Measurements from ENCODE around the gene ALK. TPM values are rescaled to one million over a fixed set of nuclear protein-coding genes. Genes with fewer than 3 reads are reported as not detected.

ALK gene
- polyA plus RNA-seq, 1 of the 3 experiments (the other 2 are of a cell fraction): 0.30 TPM

GRCh38 chr2:29931818-29932217 is 10.4 kb upstream of the ALK start:
- H3F3A ChIP-seq (replicated peaks; ENCODE audit: insufficient read depth): no peaks in the 10 kb centered on the region
- TF ChIP-seq MXI1 (IDR thresholded peaks at IDR 0.05; ENCODE audit: low read depth, low read length): no peak
- no peak for TF ChIP-seq TCF12 (IDR thresholded peaks at IDR 0.05)
- TF ChIP-seq USF1 (IDR thresholded peaks at IDR 0.05; ENCODE audit: borderline replicate concordance, low read depth): no peak
- no peak for TF ChIP-seq PBX3 (IDR thresholded peaks at IDR 0.05)
- TF ChIP-seq FOSL2 (IDR thresholded peaks at IDR 0.05; ENCODE audit: borderline replicate concordance, low read depth): no peak
- TF ChIP-seq TAF1 (IDR thresholded peaks at IDR 0.05; ENCODE audit: borderline replicate concordance, low read depth, low read length): no peak
- H3K4me2 ChIP-seq: no peak overlapping the region
- 12% methylated on average over 1 of the region's 1 CpG for WGBS (ENCODE audit: low lambda C conversion rate)
- no peaks in the 10 kb centered on the region for H4K20me1 ChIP-seq (ENCODE audit: insufficient read depth)
- H3K36me3 ChIP-seq (replicated peaks in 1 of 2; ENCODE audit: control insufficient read depth in 1 of 2, insufficient read depth in 2 of 2, low read length in 1 of 2): no peaks in the 10 kb centered on the region
- H2AFZ ChIP-seq (ENCODE audit: low read depth): no peak overlapping the region
- H3K4me3 ChIP-seq (ENCODE audit: low read depth in 2 of 2, low read length in 1 of 2): no peak overlapping the region
- H3K79me2 ChIP-seq (ENCODE audit: insufficient read depth): no peaks in the 10 kb centered on the region
- no peak overlapping the region for H3K27ac ChIP-seq (ENCODE audit: low read depth in 2 of 2, low read length in 1 of 2)
- POLR2A ChIA-PET: no interaction called here
- H3K27me3 ChIP-seq (ENCODE audit: insufficient read depth): 0 out of 2 replicates have a peak, but pooled peaks cover 5% of the 10 kb centered on the region
- H3K4me1 ChIP-seq (ENCODE audit: control insufficient read depth in 1 of 2, insufficient read depth in 2 of 2, low read depth in 1 of 2, low read length in 1 of 2): peaks cover 0 to 2% of the 10 kb centered on the region in 2 experiments; a peak in 1 of 4 replicates
- H3K9me3 ChIP-seq: no peaks in the 10 kb centered on the region
- CTCF ChIA-PET: interaction anchor here (0.6 to 7.8 kb wide), 5 partner anchors 10 to 195 kb away, joined by 3 to 82 read pairs (median 3); partner anchors contain the start of gene ALK
- no peak overlapping the region for H3K9ac ChIP-seq
- no peak for DNase-seq
- no peaks in the 10 kb centered on the region for H3K9me2 ChIP-seq

GRCh38 chr2:29923110-29923721 is 1.8 kb upstream of the ALK start:
- no peak overlapping the region for H3K9ac ChIP-seq
- CTCF ChIA-PET: interaction anchor here (0.5 to 14.9 kb wide), 73 partner anchors 12 to 980 kb away, joined by 3 to 398 read pairs (median 4); partner anchors contain the start of gene YPEL5
- no peak overlapping the region; a peak in 1 of 4 replicates for H3K27ac ChIP-seq (ENCODE audit: low read depth in 2 of 2, low read length in 1 of 2)
- no peak overlapping the region for H2AFZ ChIP-seq (ENCODE audit: low read depth)
- peaks cover 0 to 11% of the 10 kb centered on the region in 2 experiments; a peak in 2 of 4 replicates for H3K4me1 ChIP-seq (ENCODE audit: control insufficient read depth in 1 of 2, insufficient read depth in 2 of 2, low read depth in 1 of 2, low read length in 1 of 2)
- H3K4me3 ChIP-seq (ENCODE audit: low read depth in 2 of 2, low read length in 1 of 2): no peak overlapping the region; a peak in 1 of 4 replicates
- H4K20me1 ChIP-seq (ENCODE audit: insufficient read depth): no peaks in the 10 kb centered on the region
- POLR2A ChIA-PET: interaction anchor here (1.2 to 5.9 kb wide), 2 partner anchors 104 to 193 kb away, joined by 3 to 66 read pairs; no protein-coding TSS in a partner anchor
- no peak overlapping the region for H3K4me2 ChIP-seq
- DNase-seq: peak; percentile 71
- WGBS (ENCODE audit: low lambda C conversion rate): 24% methylated on average over 3 of the region's 3 CpGs
- no peaks in the 10 kb centered on the region for H3K9me2 ChIP-seq
- H3K27me3 ChIP-seq (ENCODE audit: insufficient read depth): peaks cover 38% of the 10 kb centered on the region
- TF ChIP-seq NRF1 (IDR thresholded peaks at IDR 0.05; ENCODE audit: low read depth, low read length): peak; percentile 19; the same call in 1 of the 2 replicates
- no peak for TF ChIP-seq JUND (IDR thresholded peaks at IDR 0.05)
- TF ChIP-seq EP300 (IDR thresholded peaks at IDR 0.05; ENCODE audit: borderline replicate concordance in 1 of 2, low read depth in 1 of 2, low read length in 1 of 2): 0 out of 4 replicates have a peak, but pooled peaks of 1 of the 2 experiments have one; percentile 10
- no peak for TF ChIP-seq RXRA (IDR thresholded peaks at IDR 0.05; ENCODE audit: borderline replicate concordance, low read depth)
- peak; percentile 99 for TF ChIP-seq RAD21 (IDR thresholded peaks at IDR 0.05; ENCODE audit: low read length)
- TF ChIP-seq RCOR1 (IDR thresholded peaks at IDR 0.05; ENCODE audit: low read length): peak; percentile 58; the same call in 1 of the 2 replicates
- TF ChIP-seq SIN3A (IDR thresholded peaks at IDR 0.05; ENCODE audit: borderline replicate concordance, low read depth, low read length): 0 out of 2 replicates have a peak, but pooled peaks have one; percentile 42
- TF ChIP-seq SMC3 (IDR thresholded peaks at IDR 0.05; ENCODE audit: low read depth, low read length): peak; percentile 95
- no peak for TF ChIP-seq EZH2phosphoT487 (IDR thresholded peaks at IDR 0.05; ENCODE audit: borderline replicate concordance, low read depth)
- peak; percentile 66 for TF ChIP-seq CHD2 (IDR thresholded peaks at IDR 0.05; ENCODE audit: low read length, partially characterized antibody)
- no peak for TF ChIP-seq MEF2A (IDR thresholded peaks at IDR 0.05; ENCODE audit: borderline replicate concordance, low read depth)
- peak; percentile 69 for TF ChIP-seq RFX5 (IDR thresholded peaks at IDR 0.05; ENCODE audit: low read length)
- peak; percentile 99 for TF ChIP-seq CTCF (IDR thresholded peaks at IDR 0.05)
- H3K79me2 ChIP-seq (ENCODE audit: insufficient read depth): no peaks in the 10 kb centered on the region
- H3F3A ChIP-seq (replicated peaks; ENCODE audit: insufficient read depth): no peaks in the 10 kb centered on the region
- H3K9me3 ChIP-seq: no peaks in the 10 kb centered on the region
- H3K36me3 ChIP-seq (replicated peaks in 1 of 2; ENCODE audit: control insufficient read depth in 1 of 2, insufficient read depth in 2 of 2, low read length in 1 of 2): no peaks in the 10 kb centered on the region
